HepG2 (cell line): ENCODE measurements around the gene GGTLC1. TPM values are rescaled to one million over a fixed set of nuclear protein-coding genes. Genes with fewer than 3 reads are reported as not detected.

Experiments
- ATAC-seq: fragments of 200-7000 bp; cut with Tn5 transposase; 3 replicates; pipeline ENCODE4 v1.9.1; 2020; ENCODE audit warnings: mild to moderate bottlenecking, moderate library complexity
- BruUV-seq: library from RNA; stranded (reverse); fragments of 400-500 nt; replicated peaks from 2 replicates; lab custom pipeline; 2021; lab: Mats Ljungman, UMichigan
- CTCF ChIA-PET: fragments of 300-600 bp; formaldehyde crosslinking; extraction: SDS; loops from one replicate; lab custom pipeline; 2021; ENCODE audit warnings: low total read pairs, inconsistent platforms, low intra/inter-chr PET ratio; lab: Yijun Ruan, JAX
- POLR2A ChIA-PET: fragments of 350-600 bp; sonication (Branson Sonifier 250); formaldehyde crosslinking; loops from one replicate; lab custom pipeline; 2020; ENCODE audit warnings: antibody characterized with exemption, inconsistent platforms; lab: Yijun Ruan, JAX
- DNase-seq: peaks from one replicate; pipeline ENCODE4 v3.0.0-alpha.2; 2015; ENCODE audit warnings: low spot score
- FAIRE-seq: peaks from 3 replicates; lab custom pipeline; 2011; peaks lifted over from hg19 to GRCh38; lab: Jason Lieb, UNC
- H2AFZ ChIP-seq: one replicate; pipeline ENCODE4 v1.6.1; 2011; ENCODE audit warnings: low read length, inconsistent platforms
- H3K27ac ChIP-seq: fragments of 300-600 bp; 3 replicates; pipeline ENCODE4 v1.8.0; 2011; ENCODE audit warnings: mixed run types, mild to moderate bottlenecking, mixed read lengths, low read length, inconsistent platforms; ENCODE audit not compliant: insufficient read depth; ENCODE audit errors: extremely low read length
- H3K27me3 ChIP-seq, 2 experiments: fragments of 200-600 bp in 1 of 2; 2 replicates in 1 of 2; 3 replicates in 1 of 2; pipeline versions ENCODE4 v1.6.0 to v1.8.0; 2011; ENCODE audit warnings: low read length in 2 of 2, mild to moderate bottlenecking in 2 of 2, moderate library complexity in 2 of 2, inconsistent platforms in 1 of 2; ENCODE audit not compliant: insufficient read depth in 2 of 2, control insufficient read depth in 1 of 2
- H3K36me3 ChIP-seq, 2 experiments: fragments of 200-600 bp in 1 of 2; replicated peaks in 1 of 2; 2 replicates in 1 of 2; 3 replicates in 1 of 2; pipeline versions ENCODE4 v1.5.1 to v1.8.0; 2011; ENCODE audit warnings: low read length in 2 of 2, inconsistent platforms in 1 of 2; ENCODE audit not compliant: insufficient read depth in 2 of 2, control insufficient read depth in 1 of 2
- H3K4me1 ChIP-seq: 2 replicates; pipeline ENCODE4 v1.5.1; 2012; ENCODE audit warnings: low read length, inconsistent platforms; ENCODE audit not compliant: insufficient read depth
- H3K4me2 ChIP-seq: 2 replicates; pipeline ENCODE4 v1.6.0; 2011; ENCODE audit warnings: low read depth, low read length, inconsistent platforms
- H3K4me3 ChIP-seq, 3 experiments: fragments of 200-600 bp in 1 of 3; sonication (generic), shearing (Covaris generic) in 1 of 3; replicated peaks in 1 of 3; 2 replicates each; pipeline ENCODE4 v1.5.1; 2011 to 2016; ENCODE audit warnings: low read length in 3 of 3, inconsistent platforms in 2 of 3, low read depth in 2 of 3, mild to moderate bottlenecking in 2 of 3, control low read depth in 1 of 3, mixed read lengths in 1 of 3; ENCODE audit not compliant: insufficient read depth in 1 of 3
- H3K79me2 ChIP-seq: one replicate; pipeline ENCODE4 v1.6.1; 2011; ENCODE audit warnings: low read length, inconsistent platforms; ENCODE audit not compliant: insufficient read depth
- H3K9ac ChIP-seq: 2 replicates; pipeline ENCODE4 v1.6.0; 2011; ENCODE audit warnings: mild to moderate bottlenecking, low read depth, low read length, inconsistent platforms; ENCODE audit not compliant: insufficient read depth
- H3K9me3 ChIP-seq: 2 replicates; pipeline ENCODE4 v1.5.1; 2012; ENCODE audit warnings: mild to moderate bottlenecking, low read length
- H4K20me1 ChIP-seq: 2 replicates; pipeline ENCODE4 v1.6.0; 2011; ENCODE audit warnings: inconsistent platforms, mild to moderate bottlenecking, low read length, moderate library complexity; ENCODE audit not compliant: insufficient read depth
- CEBPB ChIP-seq: IDR thresholded peaks from 2 replicates; pipeline ENCODE4 v1.6.1; 2011; ENCODE audit warnings: low read depth, low read length, improper control_type of control experiment, borderline replicate concordance
- ZKSCAN8 ChIP-seq: IDR thresholded peaks from 2 replicates; pipeline ENCODE4 v1.6.1; 2016; ENCODE audit warnings: borderline replicate concordance, missing genetic modification reagents, missing compliant biosample characterization
- WGBS: methylation state at CpG from one replicate; pipeline ENCODE4 v1.1.6; 2017; ENCODE audit warnings: low lambda C conversion rate; 5-methylcytosine and 5-hydroxymethylcytosine counted together
- in situ Hi-C: cut with HindIII; loops from 2 replicates; pipeline ENCODE4 v1.10.0; 2017; ENCODE audit warnings: low pct_unique_long_range_greater_than_20kb; ENCODE audit not compliant: extremely low pct_ligation_motif_present
- intact Hi-C: fragments of 100-400 bp; cut with micrococcal nuclease; formaldehyde crosslinking; loops from one replicate; pipeline ENCODE4 v1.10.0; 2022; ENCODE audit not compliant: unreplicated experiment
- polyA plus RNA-seq, 8 experiments: library from polyadenylated mRNA; depleted of rRNA in 3 of 8; stranded (reverse) in 7 of 8; unstranded in 1 of 8; fragments of >200 nt; fragmentation: Illumina TruSeq in 4 of 8; extraction: Trizol in 4 of 8; gene quantifications; 2 replicates each; pipeline versions ENCODE4 v1.2.1 to v1.2.3, GENCODE V29; 2011 to 2016; ENCODE audit warnings: low read depth in 4 of 8, missing spikeins in 1 of 8, mixed read lengths in 1 of 8; ENCODE audit not compliant: insufficient read depth in 1 of 8
- total RNA-seq, 5 experiments: library from RNA; depleted of rRNA; stranded (reverse); fragments of >200 nt; fragmentation: Illumina TruSeq; extraction: Trizol; gene quantifications; 2 replicates each; pipeline ENCODE4 v1.2.3, GENCODE V29; 2016; ENCODE audit warnings: low read depth in 1 of 5
- TF ChIP-seq, protein P1 (sequence below): sonication (generic); formaldehyde crosslinking; IDR thresholded peaks from 2 replicates; pipeline ENCODE4 v1.5.0; 2020; ENCODE audit warnings: mild to moderate bottlenecking, missing genetic modification reagents, borderline replicate concordance
- TF ChIP-seq, protein P2 (sequence below): sonication (generic); formaldehyde crosslinking; IDR thresholded peaks from 2 replicates; pipeline ENCODE4 v1.5.1; 2020; ENCODE audit warnings: missing genetic modification reagents, mild to moderate bottlenecking, borderline replicate concordance

Gene GGTLC1
- total and polyA plus RNA-seq, 2 of the 13 experiments (the other 11 are each of a cell fraction or from before 2014, with no cell fraction given) = not detected

DNA sequence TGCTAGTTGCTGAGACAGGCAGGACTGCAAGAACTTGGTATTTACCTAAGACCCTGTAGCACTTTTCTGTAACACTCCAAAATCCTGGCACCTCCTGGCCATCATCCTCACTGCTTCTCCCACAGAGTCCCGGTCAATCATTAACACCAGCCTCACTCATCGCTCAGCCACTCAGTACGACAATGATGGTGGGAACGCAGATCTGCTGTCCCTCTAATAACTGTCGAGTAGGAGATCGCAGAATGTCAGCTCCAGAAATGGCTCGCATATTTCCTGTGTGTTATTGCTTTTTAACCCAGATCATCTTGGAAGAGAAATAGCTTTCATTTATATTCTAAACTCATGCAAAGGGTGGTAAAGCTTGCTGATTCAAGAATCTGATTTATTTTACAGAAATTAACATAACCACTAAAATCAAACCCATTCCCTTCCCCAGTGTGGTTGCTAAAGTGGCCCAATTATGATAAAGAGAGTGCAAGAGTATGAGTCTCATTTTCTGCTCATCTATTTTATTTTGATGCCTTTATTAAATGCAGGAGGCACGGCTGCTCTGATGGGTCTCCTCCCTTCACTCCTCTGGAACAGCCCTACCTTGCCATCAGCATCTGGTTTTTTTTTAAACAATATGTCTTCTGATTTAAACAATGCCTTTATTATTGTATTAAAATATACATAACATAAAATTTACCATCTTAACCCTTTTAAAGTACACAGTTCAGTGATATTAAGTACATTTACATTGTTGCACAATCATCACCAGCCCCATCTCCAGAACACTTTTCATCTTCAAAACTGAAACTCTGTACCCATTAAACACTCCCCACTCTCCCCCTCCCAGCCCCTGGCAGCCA lies 28.3 kb upstream of the GGTLC1 start:
- DNase-seq (no peak), FAIRE-seq (peak; percentile 26)
- no peaks in the 10 kb centered on the region for H3K79me2 ChIP-seq
- H3K4me2 ChIP-seq = no peak overlapping the region
- no peak overlapping the region for H3K9ac ChIP-seq
- ChIA-PET CTCF (no interaction called here), POLR2A (no interaction called here)
- in situ Hi-C loops = no loop called here
- intact Hi-C loops = no loop called here
- H3K27ac ChIP-seq = no peak overlapping the region
- WGBS = 15% methylated on average over 8 of the region's 8 CpGs
- H3K9me3 ChIP-seq = no peaks in the 10 kb centered on the region
- no peaks in the 10 kb centered on the region for H3K36me3 ChIP-seq
- H3K4me1 ChIP-seq = no peaks in the 10 kb centered on the region
- TF ChIP-seq ZKSCAN8 (CRISPR knock-in tag) (no peak), CEBPB (peak; percentile 79)
- TF ChIP-seq, protein P1, sequence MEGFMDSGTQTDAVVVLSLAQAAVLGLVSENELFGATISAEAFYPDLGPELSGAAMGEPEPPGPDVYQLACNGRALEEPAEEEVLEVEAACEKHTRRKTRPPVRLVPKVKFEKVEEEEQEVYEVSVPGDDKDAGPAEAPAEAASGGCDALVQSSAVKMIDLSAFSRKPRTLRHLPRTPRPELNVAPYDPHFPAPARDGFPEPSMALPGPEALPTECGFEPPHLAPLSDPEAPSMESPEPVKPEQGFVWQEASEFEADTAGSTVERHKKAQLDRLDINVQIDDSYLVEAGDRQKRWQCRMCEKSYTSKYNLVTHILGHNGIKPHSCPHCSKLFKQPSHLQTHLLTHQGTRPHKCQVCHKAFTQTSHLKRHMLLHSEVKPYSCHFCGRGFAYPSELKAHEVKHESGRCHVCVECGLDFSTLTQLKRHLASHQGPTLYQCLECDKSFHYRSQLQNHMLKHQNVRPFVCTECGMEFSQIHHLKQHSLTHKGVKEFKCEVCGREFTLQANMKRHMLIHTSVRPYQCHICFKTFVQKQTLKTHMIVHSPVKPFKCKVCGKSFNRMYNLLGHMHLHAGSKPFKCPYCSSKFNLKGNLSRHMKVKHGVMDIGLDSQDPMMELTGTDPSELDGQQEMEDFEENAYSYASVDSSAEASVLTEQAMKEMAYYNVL = no peak
- TF ChIP-seq, protein P2, sequence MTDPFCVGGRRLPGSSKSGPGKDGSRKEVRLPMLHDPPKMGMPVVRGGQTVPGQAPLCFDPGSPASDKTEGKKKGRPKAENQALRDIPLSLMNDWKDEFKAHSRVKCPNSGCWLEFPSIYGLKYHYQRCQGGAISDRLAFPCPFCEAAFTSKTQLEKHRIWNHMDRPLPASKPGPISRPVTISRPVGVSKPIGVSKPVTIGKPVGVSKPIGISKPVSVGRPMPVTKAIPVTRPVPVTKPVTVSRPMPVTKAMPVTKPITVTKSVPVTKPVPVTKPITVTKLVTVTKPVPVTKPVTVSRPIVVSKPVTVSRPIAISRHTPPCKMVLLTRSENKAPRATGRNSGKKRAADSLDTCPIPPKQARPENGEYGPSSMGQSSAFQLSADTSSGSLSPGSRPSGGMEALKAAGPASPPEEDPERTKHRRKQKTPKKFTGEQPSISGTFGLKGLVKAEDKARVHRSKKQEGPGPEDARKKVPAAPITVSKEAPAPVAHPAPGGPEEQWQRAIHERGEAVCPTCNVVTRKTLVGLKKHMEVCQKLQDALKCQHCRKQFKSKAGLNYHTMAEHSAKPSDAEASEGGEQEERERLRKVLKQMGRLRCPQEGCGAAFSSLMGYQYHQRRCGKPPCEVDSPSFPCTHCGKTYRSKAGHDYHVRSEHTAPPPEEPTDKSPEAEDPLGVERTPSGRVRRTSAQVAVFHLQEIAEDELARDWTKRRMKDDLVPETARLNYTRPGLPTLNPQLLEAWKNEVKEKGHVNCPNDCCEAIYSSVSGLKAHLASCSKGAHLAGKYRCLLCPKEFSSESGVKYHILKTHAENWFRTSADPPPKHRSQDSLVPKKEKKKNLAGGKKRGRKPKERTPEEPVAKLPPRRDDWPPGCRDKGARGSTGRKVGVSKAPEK (CRISPR knock-in tag) = no peak
- TF ChIP-seq, all 625 proteins: peak for 1
- BruUV-seq = no TSS peak
- Histone ChIP-seq H4K20me1 (no peaks in the 10 kb centered on the region), H3K4me3 (no peak overlapping the region), H3K27me3 (peaks cover 2 to 21% of the 10 kb centered on the region in 2 experiments; a peak in 1 of 5 replicates), H2AFZ (no peak overlapping the region)
- ATAC-seq = peak; percentile 65
